GM12892 (cell line): ENCODE data around the gene RPS6KA1.

Experiments used
- POLR2A ChIP-seq: IDR thresholded peaks from 2 replicates; pipeline ENCODE4 v1.6.1; 2011; ENCODE audit warnings: low read depth, low read length, control low read depth
- POLR2AphosphoS5 ChIP-seq: IDR thresholded peaks from 2 replicates; pipeline ENCODE4 v1.6.1; 2011; ENCODE audit warnings: low read depth, low read length, control low read depth

- TF ChIP-seq POLR2A: no peak
- TF ChIP-seq POLR2AphosphoS5: no peak
Observed at GRCh38 chr1:26529405-26529654, 231 bp upstream of the RPS6KA1 start.
